HG03025 (cell line): Measurements from ENCODE around the gene OPRPN.
A peak's percentile ranks its signal among the peaks of the same experiment; 100 is the strongest.

ENCODE experiments used
- ATAC-seq: cut with Tn5 transposase; IDR thresholded peaks from one replicate; pipeline ENCODE4 v1.9.1; 2021; ENCODE audit warnings: mild to moderate bottlenecking, moderate library complexity; ENCODE audit not compliant: unreplicated experiment, low FRiP score

OPRPN gene, protein sequence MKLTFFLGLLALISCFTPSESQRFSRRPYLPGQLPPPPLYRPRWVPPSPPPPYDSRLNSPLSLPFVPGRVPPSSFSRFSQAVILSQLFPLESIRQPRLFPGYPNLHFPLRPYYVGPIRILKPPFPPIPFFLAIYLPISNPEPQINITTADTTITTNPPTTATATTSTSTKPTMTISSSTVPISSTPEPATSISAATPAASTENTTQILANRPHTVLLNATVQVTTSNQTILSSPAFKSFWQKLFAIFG

DNA sequence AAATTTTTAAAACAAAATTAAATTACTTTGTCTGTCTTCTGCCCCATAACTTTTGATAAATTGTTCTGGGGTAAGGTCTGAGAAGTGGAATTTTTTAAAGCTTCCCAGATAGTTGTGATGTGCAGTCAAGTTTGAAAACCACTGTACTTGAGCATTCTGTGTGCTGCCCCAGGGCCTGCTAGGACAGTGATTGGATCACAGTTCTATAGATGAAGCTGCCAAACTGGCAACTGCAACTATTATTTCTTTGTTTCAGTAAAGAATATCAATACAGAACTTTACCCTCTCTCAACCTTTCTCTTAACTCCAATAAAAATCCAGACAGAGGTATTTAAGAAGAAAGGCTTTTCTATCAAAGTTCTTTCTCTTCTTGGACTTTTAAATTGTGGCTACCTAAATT lies at the start of gene OPRPN:
OPRPN (plus strand) TSS at position 361 of the 400 bp plus-strand sequence. CDS start 1,346 bp downstream, outside the sequence.
- no peak for ATAC-seq

DNA sequence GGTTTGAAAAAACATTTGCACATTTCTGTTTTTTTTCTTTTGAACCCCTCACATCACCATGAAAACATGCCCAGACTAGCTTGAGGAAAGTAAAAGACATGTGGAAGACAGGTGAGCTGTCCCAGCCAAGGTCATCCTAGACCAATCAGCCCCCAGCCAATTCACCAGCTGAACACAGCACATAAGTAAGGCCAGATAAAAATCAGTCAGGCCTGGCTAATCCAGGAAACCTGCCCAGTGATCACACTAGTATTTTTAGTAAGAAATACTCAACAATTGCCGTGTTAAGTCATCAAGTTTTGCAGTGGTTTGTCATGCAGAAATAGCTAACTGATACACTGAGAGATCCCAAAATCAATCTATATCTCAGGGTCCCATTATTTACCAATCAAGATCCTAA lies 41.6 kb upstream of the OPRPN start:
- ATAC-seq, result no peak

DNA sequence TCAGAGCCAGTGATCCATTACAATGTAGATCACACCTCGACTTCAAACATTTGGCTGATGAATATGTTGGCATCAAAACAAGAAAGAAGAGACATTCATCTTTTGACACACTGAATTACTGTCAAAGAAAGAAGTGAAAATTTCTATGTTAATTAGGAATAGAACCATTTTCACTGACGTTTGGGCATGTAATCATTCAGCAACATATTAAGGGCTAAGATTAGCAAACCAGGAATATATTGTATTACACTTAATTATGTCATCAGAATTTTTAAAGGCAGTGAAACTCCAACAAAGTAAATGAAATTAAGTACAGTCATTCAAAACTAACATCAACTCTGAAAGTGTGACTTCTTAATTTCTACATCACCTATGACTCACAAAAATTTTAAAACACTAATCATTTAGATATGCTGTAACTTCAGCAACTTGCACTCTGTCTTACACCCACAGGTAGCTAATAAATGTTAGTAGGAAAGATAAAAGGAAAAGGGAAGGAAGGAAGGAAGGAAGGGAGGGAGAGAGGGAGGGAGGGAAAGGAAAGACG lies 38.6 kb upstream of the OPRPN start:
- ATAC-seq, result no peak

DNA sequence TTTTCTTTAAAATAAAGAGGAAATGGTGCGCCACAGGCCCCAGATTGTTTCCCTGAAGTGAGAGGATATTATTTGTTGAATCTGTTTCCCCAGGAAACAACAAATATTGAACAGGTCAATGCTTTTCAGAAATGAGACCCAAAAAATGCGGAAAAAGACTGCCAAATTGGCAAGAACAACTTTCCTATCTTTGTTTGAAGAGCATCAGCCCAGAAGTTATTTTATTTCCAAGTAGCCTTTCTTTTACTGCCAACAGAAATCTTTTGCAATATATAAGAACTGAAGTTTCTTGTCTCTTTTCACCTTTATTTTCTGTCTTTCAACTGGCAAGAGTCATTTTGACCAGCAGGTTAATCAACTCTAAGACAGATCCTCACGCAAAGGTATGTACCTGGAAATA lies 37.3 kb upstream of the OPRPN start, which contains the start of gene SMR3A:
SMR3A (plus strand) TSS at position 301 of the 400 bp plus-strand sequence. CDS start 1,356 bp downstream, outside the sequence.
- ATAC-seq, result no peak

DNA sequence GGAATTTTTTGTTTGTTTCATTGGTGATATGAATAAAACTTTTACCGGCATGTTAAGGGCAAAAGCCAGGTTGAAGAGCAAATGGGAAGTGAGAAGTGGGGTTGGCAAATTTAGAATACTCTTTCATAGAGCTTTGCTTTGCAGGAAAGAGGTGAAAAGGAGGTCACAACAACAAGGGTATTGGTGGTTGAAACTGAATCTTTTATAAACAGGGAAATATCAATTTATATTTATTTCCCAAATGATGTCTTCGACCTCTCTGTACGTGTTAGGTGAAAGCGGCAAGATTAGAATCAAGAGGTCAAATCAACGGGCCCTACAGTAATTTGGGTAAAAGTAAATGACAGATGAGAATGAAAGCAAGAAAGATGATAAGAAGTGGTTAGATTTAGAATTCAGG lies 33.7 kb upstream of the OPRPN start:
- ATAC-seq, result no peak

DNA sequence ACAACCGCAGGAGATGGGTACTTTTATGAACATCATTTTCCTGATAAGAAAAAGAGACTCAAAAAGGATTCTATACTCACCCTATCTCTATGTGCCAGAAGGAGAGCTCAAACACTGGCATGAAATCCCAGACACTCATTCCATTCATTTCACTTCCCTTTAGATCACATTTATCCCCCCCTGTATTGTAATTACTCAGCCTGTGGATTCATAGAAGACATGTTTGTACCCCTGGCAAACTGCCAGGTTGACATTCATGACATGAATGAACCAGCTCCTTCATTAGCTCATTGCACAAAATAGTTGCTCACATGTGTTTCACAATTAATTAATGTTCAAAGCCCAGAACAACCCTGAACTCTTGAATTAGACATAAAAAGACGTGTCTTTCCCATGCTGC lies 32.3 kb upstream of the OPRPN start:
- no peak for ATAC-seq

DNA sequence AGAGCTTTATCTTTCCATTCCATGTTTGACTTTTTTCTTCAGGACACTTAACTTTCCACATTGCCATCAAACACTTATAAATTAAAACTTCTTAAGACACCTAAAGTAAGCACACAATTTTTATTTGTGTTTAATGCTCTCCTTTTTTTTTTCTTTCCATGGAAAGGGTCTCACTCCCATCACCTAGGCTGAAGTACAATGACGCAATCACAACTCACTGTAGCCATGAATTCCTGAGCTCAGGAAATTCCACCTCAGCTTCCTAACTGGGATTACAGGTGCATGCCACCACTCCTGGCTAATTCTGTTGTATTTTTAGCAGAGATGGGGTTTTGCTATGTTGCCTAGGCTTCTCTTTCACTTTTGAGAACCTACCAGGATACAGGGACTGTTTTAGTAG lies 29.9 kb upstream of the OPRPN start:
- no peak for ATAC-seq

DNA sequence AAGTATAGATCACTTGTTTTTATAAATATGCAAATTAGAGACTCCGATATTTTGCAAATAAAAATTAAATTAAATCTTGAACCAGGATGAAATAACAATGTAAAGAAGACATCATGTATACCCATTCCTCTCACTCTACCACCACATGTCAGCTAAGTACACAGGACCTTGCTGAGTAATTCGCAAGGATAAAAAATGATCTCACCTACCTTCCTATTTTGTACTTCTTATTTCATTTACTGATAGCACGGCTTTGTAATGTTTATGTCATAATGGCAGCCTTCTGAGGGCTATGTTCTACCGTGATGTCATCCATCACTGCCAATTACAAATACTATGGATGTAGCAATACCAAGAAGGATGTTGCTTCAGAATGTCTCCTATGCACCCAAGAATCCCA lies 25.8 kb upstream of the OPRPN start:
- no peak for ATAC-seq

DNA sequence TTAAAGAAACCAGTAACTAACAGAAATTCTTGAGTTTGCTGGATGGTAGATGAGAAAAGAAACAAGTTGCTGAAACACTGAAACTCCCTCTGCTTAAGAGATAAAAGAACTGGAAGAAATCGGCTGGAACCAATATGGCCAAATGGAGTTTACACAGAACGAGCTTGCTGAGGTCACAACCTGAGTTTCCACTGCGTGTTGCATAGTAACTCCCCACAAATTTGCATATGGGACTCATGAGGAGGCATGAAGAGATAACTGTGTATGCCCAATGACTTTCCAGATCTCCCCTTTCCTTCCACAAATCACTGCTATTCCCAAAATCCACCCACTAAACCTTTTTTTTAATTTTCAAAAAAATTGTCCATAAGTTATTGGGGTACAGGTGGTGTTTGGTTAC lies 25.0 kb upstream of the OPRPN start:
- ATAC-seq, result no peak

DNA sequence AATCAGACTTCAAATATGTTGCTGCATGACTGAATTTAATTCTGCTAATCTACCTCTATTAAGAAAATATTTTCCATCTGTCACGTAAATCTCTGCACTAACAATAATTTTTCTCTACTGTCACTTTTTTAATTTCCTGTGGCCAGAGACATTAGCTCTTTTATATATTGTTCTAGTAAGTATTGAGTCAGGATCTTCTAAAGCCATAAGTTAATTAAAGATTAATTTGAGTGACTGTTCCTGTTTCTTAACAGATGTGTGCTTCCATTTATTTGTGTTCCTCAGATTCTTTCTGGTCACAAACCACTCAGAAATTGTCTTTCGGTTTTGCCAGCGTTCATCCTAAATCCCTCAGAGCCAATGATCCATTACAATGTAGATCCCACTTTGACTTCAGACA lies 17.2 kb upstream of the OPRPN start:
- no peak for ATAC-seq

DNA sequence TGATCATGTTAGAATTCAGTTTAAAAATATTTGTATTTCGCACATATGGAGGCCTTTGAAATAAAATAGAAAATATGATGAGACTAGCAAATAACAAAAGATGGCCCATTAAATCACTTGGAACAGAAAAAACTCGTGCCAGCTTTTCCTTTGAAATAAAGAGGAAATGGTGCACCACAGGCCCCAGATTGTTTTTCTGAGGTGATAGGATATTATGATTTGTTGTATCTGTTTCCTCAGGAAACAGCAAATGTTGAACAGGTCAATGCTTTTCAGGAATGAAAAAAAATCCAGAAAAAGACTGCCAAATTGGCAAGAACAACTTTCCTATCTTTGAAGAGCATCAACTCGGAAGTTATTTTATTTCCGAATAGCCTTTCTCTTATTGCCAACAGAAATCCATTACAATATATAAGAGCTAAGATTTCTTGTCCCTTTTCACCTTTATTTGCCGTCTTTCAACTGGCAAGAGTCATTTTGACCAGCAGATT lies 15.0 kb upstream of the OPRPN start, which contains the start of gene SMR3B:
SMR3B (plus strand) TSS at position 441 of the 491 bp plus-strand sequence. CDS start 1,380 bp downstream, outside the sequence.
- no peak for ATAC-seq

DNA sequence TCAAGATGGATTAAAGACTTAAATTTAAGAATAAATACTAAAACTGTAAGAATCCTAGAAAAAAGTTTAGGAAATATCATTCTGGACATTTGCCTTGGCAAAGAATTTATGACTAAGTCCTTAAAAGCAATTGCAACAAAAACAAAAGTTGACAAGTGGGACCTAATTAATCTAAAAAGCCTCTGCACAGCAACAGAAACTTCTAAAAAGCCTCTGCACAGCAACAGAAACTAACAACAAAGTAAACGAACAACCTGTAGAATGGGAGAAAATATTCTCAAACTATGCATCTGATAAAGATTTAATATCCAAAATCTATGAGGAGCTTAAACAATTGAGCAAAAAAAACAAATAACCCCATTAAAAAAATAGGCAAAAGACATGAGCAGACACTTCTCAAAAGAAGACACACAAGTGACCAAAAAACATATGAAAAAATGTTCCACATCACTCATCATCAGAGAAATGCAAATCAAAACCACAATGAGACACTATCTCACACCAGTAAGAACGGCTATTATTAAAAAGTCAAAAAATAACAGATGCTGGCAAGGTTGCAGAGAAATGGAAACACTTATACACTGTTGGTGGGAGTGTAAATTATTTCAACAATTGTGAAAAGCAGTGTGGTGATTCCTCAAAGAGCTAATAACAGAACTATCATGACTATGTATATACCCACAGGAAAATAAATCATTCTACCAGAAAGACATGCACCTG lies 5.5 kb upstream of the OPRPN start:
- ATAC-seq, result peak; percentile 66

DNA sequence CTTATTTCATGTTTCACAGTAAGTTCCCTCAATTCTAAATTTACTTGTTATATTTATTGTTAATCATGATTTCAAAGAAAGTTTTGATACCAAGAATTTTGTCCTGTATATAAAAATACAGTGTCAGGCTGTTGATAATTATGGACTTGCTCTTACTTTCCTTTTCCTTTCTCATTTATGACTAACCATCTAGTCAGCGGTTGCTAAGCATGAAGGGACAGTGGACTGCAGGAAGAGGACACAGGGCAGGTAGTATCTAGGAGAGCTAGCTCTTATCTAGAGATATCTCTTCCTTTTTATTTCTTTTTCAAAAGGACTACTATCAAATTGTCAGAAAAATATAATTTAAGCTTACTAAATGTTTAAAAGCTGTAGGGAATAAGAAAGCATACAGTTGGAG lies 1.6 kb downstream of the OPRPN start:
- no peak for ATAC-seq

DNA sequence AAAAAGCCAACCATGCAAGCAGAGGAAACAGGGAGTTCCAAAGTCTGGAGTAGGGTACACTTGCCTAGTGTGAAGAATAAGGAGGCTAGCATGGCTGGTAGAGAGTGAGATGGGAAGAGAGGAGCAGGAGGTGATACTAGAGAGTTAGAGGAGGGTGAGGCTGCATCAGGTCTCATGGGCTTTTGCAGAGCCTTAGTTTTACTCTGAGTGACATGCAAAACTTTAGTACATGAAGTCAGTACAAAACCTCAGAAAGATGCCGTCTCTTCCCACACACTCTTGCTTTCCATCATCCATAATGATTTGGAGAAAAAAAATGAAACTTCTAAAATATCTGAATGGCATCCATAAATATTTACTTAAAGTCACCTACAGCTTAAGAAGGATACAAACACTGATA lies 5.0 kb downstream of the OPRPN start:
- ATAC-seq, result peak; percentile 52

DNA sequence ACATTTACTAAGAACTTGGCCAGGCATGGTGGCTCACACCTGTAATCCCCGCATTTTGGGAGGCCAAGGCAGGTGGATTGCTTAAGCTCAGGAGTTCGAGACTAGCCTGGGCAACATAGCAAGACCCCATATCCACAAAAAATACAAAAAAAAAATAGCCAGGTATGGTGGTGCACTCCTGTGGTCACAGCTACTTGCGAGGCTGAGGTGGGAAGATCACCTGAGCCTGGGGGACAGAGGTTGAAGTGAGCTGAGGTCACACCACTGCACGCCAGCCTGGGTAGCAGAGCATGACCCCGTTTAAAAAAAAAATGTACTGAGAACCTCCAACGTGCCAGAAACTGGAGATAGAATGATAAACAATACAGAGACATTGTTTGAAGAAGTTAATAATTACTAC lies 8.0 kb downstream of the OPRPN start:
- ATAC-seq, result no peak

DNA sequence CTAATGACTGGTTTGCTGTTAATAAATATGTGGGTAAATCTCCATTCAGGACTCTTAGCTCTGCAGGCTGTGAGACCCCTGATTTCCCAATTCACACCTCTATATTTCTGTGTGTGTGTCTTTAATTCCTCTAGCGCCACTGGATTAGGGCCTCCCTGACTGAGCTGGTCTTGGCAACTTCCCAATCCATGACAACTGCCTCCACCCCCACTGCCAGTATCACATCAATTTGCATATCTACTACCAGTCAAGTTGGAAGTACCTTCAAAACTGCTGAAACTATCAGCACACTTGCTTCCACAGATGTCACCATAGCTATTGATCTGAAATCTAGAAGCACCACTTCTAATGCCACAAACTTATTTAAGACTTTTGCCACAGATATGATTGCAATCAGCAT lies 27.6 kb downstream of the OPRPN start:
- ATAC-seq, result no peak

DNA sequence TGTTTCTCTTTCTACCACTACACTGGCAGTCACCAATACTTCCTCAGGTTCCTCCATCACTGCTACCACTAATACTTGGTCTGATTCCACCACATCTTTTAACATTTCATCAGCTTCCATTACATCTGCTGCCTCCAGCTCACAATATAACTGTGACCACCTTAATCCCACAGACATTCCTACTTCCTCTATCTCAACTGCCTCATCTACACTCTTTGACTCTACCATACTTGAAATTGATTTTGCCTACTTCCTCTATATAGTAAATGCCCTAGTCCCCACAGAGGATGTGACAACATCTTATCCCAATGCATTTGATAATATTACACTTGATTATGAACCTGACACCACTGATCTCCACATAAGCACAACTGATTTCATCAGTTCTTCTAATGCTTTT lies 29.0 kb downstream of the OPRPN start:
- ATAC-seq, result no peak

DNA sequence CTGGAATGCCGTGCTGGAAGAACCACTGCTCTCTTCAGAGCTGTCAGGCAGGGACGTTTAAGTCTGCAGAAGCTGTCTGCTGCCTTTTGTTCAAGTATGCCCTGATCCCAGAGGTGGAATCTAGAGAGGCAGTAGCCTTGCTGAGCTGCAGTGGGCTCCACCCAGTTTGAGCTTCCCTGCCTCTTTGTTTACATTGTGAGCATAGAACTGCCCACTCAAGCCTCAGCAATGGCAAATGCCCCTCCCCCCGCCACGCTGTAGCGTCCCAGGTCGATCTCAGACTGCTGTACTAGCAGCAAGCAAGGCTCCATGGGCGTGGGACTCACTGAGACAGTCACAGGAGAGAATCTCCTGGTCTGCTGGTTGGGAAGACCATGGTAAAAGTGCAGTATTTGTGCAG lies 39.5 kb downstream of the OPRPN start:
- ATAC-seq, result no peak

DNA sequence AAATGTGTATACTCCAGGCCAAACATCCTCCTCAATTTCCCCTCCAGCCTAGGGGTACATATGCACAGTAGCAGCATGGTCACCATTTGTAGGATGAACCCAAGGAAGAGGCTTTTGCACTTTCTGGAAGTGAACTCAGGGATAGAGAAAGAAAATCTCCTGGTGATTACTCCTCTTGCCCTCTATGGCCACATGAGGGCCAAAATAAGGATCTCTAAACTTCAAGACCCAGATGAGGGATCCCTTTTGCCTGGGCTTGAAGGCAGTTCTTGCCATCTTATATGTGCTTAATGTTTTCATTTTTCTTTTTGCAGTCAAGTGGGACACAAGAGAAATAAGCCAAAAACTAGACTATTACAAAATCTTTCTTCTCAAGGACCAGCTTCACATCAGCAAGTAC lies 44.7 kb downstream of the OPRPN start:
- ATAC-seq, result no peak

DNA sequence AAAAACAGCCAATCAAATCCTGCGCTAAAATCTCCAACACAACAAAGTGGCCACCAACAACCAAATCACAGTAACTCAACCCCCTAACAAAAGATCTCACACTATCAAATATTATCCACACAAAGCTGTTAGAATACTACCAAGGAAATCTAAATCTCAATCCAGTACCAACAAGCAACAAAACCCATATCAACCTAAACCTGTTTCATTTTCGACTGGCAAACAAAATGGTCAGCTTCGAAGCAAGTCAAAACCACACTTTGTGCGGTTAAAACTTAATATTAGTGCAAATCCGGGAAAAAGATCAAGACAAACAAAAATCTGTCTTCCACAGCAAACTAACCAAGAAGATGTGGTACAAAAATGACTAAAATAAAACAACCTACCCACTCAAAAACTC lies 45.6 kb downstream of the OPRPN start:
- ATAC-seq, result no peak

DNA sequence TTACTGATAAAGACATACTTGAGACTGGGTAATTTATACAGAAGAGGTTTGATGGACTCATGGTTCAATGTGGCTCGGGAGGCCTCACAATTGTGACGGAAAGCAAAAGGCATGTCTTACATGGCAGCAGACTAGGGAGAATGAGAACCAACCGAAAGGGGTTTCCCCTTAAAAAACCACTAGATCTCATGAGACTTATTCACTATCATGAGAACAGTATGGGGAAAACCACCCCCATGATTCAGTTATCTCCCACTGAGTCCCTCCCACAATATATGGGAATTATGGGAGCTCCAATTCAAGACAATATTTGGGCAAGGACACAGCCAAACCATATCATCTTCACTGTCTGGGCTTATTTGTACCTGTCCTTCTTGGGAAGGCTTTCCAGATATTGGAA lies 51.5 kb downstream of the OPRPN start:
- no peak for ATAC-seq

DNA sequence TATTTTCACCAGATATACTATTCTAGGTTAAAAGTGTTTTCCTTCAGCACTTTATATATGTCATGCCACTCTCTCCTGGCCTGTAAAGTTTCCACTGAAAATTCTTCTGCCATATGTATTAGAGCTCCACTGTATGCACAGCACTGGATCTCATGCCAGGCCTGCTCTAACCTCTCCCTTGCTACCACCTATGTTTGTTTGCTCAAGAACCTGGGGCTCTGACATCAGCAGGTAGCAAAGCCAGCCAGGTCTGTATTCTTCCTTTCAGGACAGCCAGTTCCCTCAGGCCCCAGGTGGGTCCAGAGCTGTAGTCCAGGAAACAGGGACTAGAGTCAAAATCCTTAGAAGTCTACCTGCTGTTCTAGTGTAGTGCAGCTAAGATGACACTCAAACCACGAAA lies 55.2 kb downstream of the OPRPN start:
- no peak for ATAC-seq
